HL-60 (cell line): ENCODE data around the gene SOWAHC.
A peak's percentile ranks its signal among the peaks of the same experiment; 100 is the strongest.
"Not testable (repeated sequence)": the region's sequence is repeated elsewhere in the genome, so short reads cannot be mapped to it uniquely, and the experiment has no call there.

Source experiments
- DNase-seq, 2 experiments: peaks; one replicate each; pipeline ENCODE4 v3.0.0-alpha.2; 2010 to 2020; ENCODE audit warnings: low read depth in 1 of 2, low spot score in 1 of 2
- H3K27ac ChIP-seq: fragments of 250-450 bp; sonication (Bioruptor Pico); replicated peaks from 2 replicates; pipeline ENCODE4 v1.5.1; 2020; ENCODE audit warnings: mild to moderate bottlenecking, moderate library complexity
- H3K27me3 ChIP-seq: fragments of 250-450 bp; sonication (Bioruptor Pico); 2 replicates; pipeline ENCODE4 v1.5.1; 2021; ENCODE audit warnings: mild to moderate bottlenecking, moderate library complexity; ENCODE audit not compliant: insufficient read depth, poor library complexity, severe bottlenecking
- H3K4me3 ChIP-seq: replicated peaks from 2 replicates; pipeline ENCODE4 v1.5.1; 2011; ENCODE audit warnings: mild to moderate bottlenecking, control low read depth, low read length; ENCODE audit not compliant: insufficient read depth
- GABPA ChIP-seq: IDR thresholded peaks from 2 replicates; pipeline ENCODE4 v1.6.1; 2012; ENCODE audit warnings: low read depth
- POLR2AphosphoS5 ChIP-seq: IDR thresholded peaks from 2 replicates; pipeline ENCODE4 v1.6.1; 2012; ENCODE audit warnings: low read depth
- REST ChIP-seq: IDR thresholded peaks from 2 replicates; pipeline ENCODE4 v1.6.1; 2012; ENCODE audit warnings: low read depth; ENCODE audit not compliant: insufficient replicate concordance
- SPI1 ChIP-seq: IDR thresholded peaks from 2 replicates; pipeline ENCODE4 v1.6.1; 2012; ENCODE audit warnings: low read depth, mild to moderate bottlenecking, borderline replicate concordance
- long read RNA-seq: library from polyadenylated mRNA; unstranded; transcript quantifications from one replicate; pipeline ENCODE4 v2.0.0, GENCODE V29; 2020
- TF ChIP-seq, protein P1 (sequence below): IDR thresholded peaks from one replicate; pipeline ENCODE4 v1.5.1; 2011; ENCODE audit warnings: low read length, control low read depth, inconsistent platforms; ENCODE audit not compliant: insufficient read depth

Gene SOWAHC, protein sequence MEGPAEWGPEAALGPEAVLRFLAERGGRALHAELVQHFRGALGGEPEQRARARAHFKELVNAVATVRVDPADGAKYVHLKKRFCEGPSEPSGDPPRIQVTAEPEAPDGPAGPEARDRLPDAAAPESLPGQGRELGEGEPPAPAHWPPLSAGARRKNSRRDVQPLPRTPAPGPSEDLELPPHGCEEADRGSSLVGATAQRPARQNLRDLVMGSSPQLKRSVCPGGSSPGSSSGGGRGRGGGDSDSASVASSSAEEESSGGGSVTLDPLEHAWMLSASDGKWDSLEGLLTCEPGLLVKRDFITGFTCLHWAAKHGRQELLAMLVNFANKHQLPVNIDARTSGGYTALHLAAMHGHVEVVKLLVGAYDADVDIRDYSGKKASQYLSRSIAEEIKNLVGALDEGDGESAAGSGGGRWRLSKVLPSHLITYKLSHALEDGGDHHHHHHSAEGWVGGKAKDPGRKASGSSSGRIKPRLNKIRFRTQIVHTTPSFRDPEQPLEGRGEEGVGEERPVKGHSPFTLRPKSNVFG
- long read RNA-seq = 0 reads

DNA sequence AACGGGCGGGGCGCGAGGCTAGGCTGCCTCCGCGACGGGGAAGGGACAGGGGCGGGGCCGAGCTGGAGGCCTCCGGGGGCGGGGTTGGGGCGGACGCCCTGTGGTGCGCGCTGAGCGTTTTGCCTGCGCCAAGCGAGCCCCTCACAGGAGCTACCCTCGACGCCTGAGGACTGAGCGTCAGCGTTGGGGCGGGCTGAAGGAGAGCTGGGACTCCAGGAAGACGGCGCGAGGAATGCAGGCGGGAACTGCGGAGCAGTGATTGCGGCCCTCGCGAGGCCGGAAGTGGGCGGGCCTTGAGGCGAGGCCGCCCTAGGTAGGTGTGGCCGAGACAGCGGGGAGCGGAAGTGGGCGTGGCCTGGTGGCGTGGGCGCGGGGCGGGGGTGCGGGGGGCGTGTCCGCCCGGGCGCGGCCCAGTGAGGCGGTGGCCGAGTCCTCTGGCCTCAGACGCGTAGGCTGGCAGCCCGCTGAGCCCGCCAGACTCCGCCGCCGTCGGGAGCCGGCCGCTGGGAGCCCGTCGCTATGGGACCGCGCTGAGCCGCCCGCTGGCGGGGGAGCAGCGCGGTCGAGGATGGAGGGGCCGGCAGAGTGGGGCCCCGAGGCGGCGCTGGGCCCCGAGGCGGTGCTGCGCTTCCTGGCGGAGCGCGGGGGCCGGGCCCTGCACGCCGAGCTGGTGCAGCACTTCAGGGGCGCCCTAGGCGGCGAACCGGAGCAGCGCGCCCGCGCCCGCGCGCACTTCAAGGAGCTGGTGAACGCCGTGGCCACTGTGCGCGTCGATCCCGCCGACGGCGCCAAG lies at the start of gene SOWAHC, which contains the start of gene SEPTIN10:
Gene SOWAHC, plus strand, starts transcription at position 443 of the 793 bp plus-strand sequence. Its CDS starts 126 bp downstream, at position 569.
Gene SEPTIN10, minus strand, starts transcription at position 45 of the 793 bp plus-strand sequence. CDS start 139 bp downstream, outside the sequence.
- no peak for TF ChIP-seq REST
- TF ChIP-seq POLR2AphosphoS5 = no peak
- TF ChIP-seq SPI1 = peak; percentile 13; the same call in 1 of the 2 replicates
- peak; percentile 3 to 11 for DNase-seq
- H3K4me3 ChIP-seq = peak within 1 kb of the TSS; percentile 33
- no peak within 1 kb of the TSS for H3K27ac ChIP-seq
- H3K27me3 ChIP-seq = peaks cover 18% of the 10 kb centered on the region

GRCh38 chr2:109575373-109575772 lies 38.8 kb upstream of the SOWAHC start:
- no peak for DNase-seq
- no peak overlapping the region for H3K4me3 ChIP-seq
- H3K27me3 ChIP-seq = no peaks in the 10 kb centered on the region
- H3K27ac ChIP-seq = no peak overlapping the region
- TF ChIP-seq, protein P1, sequence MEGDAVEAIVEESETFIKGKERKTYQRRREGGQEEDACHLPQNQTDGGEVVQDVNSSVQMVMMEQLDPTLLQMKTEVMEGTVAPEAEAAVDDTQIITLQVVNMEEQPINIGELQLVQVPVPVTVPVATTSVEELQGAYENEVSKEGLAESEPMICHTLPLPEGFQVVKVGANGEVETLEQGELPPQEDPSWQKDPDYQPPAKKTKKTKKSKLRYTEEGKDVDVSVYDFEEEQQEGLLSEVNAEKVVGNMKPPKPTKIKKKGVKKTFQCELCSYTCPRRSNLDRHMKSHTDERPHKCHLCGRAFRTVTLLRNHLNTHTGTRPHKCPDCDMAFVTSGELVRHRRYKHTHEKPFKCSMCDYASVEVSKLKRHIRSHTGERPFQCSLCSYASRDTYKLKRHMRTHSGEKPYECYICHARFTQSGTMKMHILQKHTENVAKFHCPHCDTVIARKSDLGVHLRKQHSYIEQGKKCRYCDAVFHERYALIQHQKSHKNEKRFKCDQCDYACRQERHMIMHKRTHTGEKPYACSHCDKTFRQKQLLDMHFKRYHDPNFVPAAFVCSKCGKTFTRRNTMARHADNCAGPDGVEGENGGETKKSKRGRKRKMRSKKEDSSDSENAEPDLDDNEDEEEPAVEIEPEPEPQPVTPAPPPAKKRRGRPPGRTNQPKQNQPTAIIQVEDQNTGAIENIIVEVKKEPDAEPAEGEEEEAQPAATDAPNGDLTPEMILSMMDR = no peak
- no peak for TF ChIP-seq POLR2AphosphoS5
- no peak for TF ChIP-seq SPI1
- TF ChIP-seq GABPA = no peak
- no peak for TF ChIP-seq REST

GRCh38 chr2:109577630-109578029 lies 36.5 kb upstream of the SOWAHC start:
- H3K4me3 ChIP-seq, H3K27me3 ChIP-seq, DNase-seq, H3K27ac ChIP-seq: not testable (repeated sequence)

DNA sequence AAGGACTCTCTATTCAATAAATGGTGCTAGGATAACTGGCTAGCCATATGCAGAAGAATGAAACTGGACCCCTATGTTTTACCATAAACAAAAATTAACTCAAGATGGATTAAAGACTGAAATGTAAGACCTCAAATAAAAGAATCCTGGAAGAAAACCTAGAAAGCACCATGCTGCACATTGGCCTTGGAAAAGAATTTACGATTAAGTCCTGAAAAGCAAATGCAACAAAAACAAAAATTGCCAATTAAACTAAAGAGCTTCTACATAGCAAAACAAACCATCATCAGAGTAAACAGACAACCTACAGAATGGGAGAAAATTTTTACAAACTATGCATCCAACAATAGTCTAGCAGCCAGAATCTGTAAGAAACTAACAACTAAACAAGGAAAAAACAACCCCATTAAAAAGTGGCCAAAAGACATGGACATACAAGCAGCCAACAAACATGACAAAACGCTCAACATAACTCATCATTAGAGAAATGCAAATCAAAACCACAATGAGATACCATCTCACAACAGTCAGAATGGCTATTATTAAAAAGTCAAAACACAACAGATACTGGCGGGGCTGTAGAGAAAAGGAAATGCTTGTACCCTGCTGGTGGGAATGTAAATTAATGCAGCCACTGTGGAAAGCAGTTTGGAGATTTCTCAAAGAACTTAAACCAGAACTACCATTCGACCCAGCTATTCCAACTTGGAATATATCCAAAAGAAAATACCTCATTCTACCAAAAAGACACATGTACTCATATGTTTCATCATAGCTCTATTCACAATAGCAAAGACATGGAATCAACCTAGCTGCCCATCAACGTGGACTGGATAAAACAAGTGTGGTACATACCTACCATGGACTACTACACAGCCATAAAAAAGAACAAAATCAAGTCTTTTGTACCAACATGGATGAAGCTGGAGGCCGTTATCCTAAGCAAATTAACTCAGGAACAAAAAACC lies 31.0 kb upstream of the SOWAHC start:
- no peak overlapping the region for H3K4me3 ChIP-seq
- peaks cover 3% of the 10 kb centered on the region for H3K27me3 ChIP-seq
- H3K27ac ChIP-seq = no peak overlapping the region
- TF ChIP-seq POLR2AphosphoS5 = no peak
- TF ChIP-seq, protein P1 = no peak
- TF ChIP-seq GABPA = no peak
- TF ChIP-seq REST = no peak
- no peak for TF ChIP-seq SPI1
- DNase-seq = no peak
